ENCODE measurements around the gene IGFL4. TPM values are rescaled to one million over a fixed set of nuclear protein-coding genes. Genes with fewer than 3 reads are reported as not detected.

Gene IGFL4
- polyA plus RNA-seq, 12 donors: 1.4 to 8.9 (median 5.1) TPM; not detected in 2

- no peak for DNase-seq
These were observed 24.8 kb upstream of the IGFL4 start for GRCh38 chr19:46065486-46066071.

DNA sequence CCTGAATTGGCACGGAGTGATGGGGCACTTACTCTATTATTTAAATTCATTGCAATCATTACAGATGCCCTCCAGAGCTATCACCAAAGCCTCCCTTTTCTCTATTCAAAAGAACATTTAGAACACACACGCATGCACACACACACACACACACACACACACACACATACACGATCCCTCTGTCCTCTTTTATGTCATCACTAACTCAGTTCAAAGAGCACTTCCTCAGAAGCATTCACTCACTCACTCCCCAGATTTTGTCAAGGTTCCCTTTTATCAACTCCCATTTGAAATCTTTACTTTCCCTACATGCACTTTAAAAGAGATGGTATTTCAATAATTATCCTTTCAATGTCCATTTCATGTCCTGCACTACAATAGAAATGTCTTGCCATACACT lies 22.4 kb upstream of the IGFL4 start:
- DNase-seq: no peak

DNA sequence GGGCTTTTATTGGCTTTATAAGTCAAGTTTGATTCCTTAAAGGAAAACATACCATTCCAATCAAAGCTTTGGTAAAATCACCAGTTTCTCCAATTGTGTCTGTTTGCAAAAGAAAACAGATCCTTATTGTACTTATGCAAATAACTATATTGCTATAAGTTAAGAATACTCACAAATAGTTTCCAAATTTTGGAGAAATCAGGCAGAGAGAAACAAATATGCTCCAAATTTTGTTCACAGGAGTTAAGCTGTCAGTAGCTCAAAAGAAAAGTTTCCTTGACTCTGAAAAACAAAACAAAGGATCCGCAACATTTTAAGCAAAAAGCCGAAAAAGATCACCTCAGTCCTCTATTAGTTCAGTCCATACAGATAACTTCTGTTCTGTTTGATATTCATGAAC lies 19.2 kb upstream of the IGFL4 start:
- DNase-seq: no peak

DNA sequence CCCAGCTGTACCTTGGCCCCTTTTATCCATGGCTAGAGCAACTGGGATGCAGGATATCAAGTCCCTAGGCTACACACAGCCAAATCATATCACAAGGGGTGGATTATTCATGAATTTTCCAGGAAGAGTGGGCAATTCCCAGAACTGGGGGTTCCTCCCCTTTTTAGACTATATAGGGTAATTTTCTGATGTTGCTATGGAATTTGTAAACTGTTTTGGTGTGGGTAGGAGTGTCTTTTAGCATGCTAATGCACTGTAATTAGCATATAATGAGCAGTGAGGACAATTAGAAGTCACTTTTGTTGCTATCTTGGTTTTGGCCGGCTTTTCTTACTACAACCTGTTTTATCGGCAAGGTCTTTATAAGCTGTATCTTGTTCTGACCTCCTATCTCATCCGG lies 18.0 kb upstream of the IGFL4 start:
- no peak for DNase-seq

- DNase-seq: no peak
These were observed 15.7 kb upstream of the IGFL4 start for GRCh38 chr19:46056536-46056935.

GRCh38 chr19:46052896-46053295 lies 12.1 kb upstream of the IGFL4 start:
- DNase-seq: no peak

DNA sequence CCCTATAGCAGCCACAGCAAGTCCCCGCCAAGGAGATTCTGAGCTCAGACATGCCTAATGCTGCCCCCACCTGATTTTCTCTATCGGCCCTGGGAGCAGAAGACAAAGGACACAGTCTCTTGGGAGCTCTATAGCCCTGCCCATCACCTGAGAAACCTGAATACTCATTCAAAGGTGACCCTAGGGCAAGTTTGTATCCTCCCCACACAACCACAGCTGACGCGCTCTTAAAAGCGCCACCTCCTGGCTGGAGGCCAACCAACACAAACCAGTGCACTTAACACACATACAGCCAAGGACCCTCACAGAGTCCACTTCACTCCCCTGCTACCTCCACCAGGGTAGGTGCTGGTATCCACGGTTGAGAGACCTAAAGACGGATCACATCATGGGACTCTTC lies 8.8 kb upstream of the IGFL4 start:
- DNase-seq: no peak

GRCh38 chr19:46043519-46043918 lies 2.7 kb upstream of the IGFL4 start:
- DNase-seq: no peak

GRCh38 chr19:46042252-46042883 lies 1.6 kb upstream of the IGFL4 start:
- no peak for DNase-seq

DNA sequence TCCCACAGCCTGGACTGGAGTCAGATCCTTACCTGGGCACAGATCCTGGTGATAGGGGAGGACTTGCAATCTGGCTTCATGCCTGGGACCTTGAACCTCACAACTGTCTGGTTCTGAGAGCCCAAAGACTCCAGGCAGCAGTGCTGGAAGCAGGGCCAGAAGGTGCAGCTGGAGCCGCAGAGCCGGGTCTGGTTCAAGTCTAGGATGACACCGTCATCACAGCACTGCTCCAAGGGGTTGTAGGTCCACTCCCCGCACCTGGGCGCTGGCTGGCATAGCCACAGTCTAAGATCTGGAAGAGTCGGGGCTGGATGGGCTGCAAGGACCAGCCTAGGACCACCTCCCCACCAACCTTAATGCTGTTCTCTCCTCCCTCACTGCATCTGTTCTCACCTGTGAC lies 677 bp downstream of the IGFL4 start:
- no peak for DNase-seq

GRCh38 chr19:46036744-46037128 lies 4.1 kb downstream of the IGFL4 start:
- DNase-seq: no peak

GRCh38 chr19:46035986-46036743 lies 4.6 kb downstream of the IGFL4 start:
- no peak for DNase-seq

GRCh38 chr19:46035546-46035945 lies 5.3 kb downstream of the IGFL4 start:
- no peak for DNase-seq

DNA sequence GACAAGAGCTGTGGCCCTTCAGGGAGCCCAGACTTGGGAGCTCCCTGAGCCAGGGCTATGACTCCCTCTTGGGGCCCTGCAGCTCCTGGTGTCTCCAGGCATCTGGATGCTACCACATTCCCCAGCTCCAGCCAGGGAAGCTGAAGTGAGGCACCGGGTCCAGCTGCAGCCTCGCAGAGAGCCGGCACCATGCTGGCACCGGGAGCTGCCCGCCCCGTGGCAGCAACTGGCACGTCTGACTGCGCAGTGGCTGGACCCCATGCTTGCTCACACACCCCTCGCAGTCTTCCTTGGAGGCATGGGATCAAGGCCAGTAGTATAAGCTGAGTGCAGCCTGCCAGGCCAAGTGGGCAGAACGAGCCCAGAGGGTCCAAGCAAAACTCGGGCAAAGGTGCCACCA lies 7.4 kb downstream of the IGFL4 start:
- DNase-seq: no peak

GRCh38 chr19:46032597-46033025 lies 8.2 kb downstream of the IGFL4 start:
- DNase-seq: no peak

GRCh38 chr19:46031781-46032596 lies 8.8 kb downstream of the IGFL4 start:
- peak; percentile 35 for DNase-seq

DNA sequence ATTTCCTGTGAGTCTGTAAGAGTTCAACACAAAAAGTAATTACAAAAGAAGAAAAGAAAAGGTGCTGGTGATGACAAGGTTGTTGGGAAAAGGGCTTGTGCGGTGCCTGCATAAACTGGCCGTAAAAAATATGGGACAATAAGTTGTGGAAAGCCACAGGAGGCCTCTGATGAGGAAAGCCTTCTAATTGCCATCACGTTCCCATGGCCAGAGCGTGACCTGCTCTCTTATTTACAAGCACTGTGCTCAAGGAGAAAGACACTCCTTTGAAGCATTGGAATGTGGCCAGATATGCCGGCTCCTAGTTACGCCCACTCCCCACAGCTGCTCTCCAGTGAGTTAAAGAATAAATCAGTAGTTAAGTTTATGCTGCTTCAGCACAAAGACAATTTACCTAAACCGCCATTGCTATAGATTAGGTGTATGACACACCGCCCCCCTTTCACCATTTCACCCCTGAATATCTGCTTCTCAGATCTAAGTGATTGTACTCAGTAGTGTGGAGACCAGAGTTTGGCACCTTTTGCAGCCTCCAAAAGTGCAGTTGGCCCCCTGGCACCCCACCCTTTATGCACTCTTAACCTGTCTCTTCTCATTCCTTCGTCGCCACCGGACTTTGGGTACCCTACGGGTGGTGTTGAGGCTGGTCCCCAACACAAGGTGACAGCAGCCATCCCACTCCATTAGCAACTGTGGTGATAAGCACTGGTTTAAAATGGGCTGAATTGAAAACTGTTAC lies 9.8 kb downstream of the IGFL4 start:
- DNase-seq: no peak

- no peak for DNase-seq
These were observed 15.0 kb downstream of the IGFL4 start for GRCh38 chr19:46025835-46026234.

- DNase-seq: no peak
These were observed 17.5 kb downstream of the IGFL4 start for GRCh38 chr19:46023311-46023779.

DNA sequence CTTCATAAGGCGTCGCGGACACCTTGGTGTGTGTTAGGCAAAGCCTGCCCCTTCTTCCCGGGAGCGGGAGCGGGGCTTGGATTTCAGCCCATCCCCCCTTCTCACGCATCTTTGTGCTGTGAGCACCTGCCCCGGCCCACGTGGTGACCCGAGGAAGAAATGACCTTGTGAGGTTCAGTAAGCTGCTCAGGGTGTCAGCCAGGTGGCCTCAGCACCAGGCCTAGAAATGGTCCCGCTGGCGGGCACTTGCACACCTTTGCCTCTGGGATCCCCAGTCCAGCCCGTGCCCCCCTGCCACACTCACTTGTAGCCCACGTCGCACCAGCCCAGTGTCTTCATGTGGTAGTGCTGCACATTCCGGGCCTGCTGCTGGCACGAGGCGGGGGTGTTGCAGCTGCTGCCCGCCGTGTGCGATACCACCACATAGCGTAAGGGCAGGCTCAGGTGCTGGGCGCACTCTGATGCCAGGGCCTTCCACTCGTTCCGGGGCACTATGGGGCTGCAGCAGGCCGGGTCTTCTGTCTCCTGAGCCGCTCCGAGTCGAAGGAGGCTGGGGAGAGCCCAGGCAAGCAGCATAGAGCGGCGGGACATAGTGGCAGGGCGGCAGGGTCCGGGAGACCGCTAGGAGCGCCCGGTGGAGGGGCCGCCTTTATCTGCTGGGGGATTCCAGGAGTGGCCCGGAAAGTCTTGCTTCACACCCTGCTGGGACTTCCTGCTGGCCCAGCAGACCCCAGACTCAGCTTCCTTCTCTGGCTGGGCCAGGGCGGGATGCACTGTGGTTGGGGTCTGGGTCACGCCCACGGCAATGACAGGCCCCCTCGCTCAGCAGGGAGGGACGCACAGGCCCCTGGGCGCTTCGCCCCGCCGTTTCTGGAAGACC lies 18.1 kb downstream of the IGFL4 start, which contains the start of gene PGLYRP1:
Gene PGLYRP1, minus strand, starts transcription at position 623 of the 880 bp plus-strand sequence. Its CDS starts 32 bp downstream, at position 591.
- DNase-seq: no peak

Data from muscle of arm (tissue), 12 donors.